Fibroblast of lung (primary cell): ENCODE measurements around the gene RGP1. TPM values are rescaled to one million over a fixed set of nuclear protein-coding genes. Genes with fewer than 3 reads are reported as not detected.

Experiments
- DNase-seq, 2 donors: peaks; one replicate each; pipeline versions ENCODE4 v3.0.0 to v3.0.0-alpha.2; 2010; ENCODE audit warnings: low read depth in 2 of 2
- H2AFZ ChIP-seq: 2 replicates; pipeline ENCODE4 v1.5.1; 2012; ENCODE audit warnings: low read length, control low read depth, inconsistent platforms
- H3K27ac ChIP-seq: 2 replicates; pipeline ENCODE4 v1.5.1; 2011; ENCODE audit warnings: low read length, control low read depth; ENCODE audit not compliant: insufficient read depth
- H3K27me3 ChIP-seq: 2 replicates; pipeline ENCODE4 v1.5.1; 2011; ENCODE audit warnings: mild to moderate bottlenecking, low read length; ENCODE audit not compliant: control insufficient read depth, insufficient read depth
- H3K36me3 ChIP-seq: 2 replicates; pipeline ENCODE4 v1.5.1; 2011; ENCODE audit warnings: low read length; ENCODE audit not compliant: control insufficient read depth, insufficient read depth
- H3K4me1 ChIP-seq: 2 replicates; pipeline ENCODE4 v1.5.1; 2011; ENCODE audit warnings: low read length; ENCODE audit not compliant: control insufficient read depth, insufficient read depth; ENCODE audit errors: extremely low read depth
- H3K4me2 ChIP-seq: 2 replicates; pipeline ENCODE4 v1.5.1; 2011; ENCODE audit warnings: low read length, control low read depth; ENCODE audit not compliant: insufficient read depth; ENCODE audit errors: extremely low read depth
- H3K4me3 ChIP-seq, 4 experiments: fragments of 200-600 bp in 1 of 4; sonication (generic) in 1 of 4; replicated peaks in 1 of 4; 2 replicates each; pipeline ENCODE4 v1.5.1; 2011 to 2016; ENCODE audit warnings: low read length in 4 of 4, low read depth in 3 of 4, mild to moderate bottlenecking in 3 of 4, control low read depth in 2 of 4, inconsistent platforms in 1 of 4, mixed read lengths in 1 of 4; ENCODE audit not compliant: insufficient read depth in 1 of 4; ENCODE audit errors: control extremely low read depth in 1 of 4
- H3K79me2 ChIP-seq: 2 replicates; pipeline ENCODE4 v1.5.1; 2012; ENCODE audit warnings: mild to moderate bottlenecking, low read length, inconsistent platforms; ENCODE audit not compliant: control insufficient read depth, insufficient read depth
- H3K9ac ChIP-seq: 2 replicates; pipeline ENCODE4 v1.5.1; 2011; ENCODE audit warnings: mild to moderate bottlenecking, low read length, control low read depth; ENCODE audit not compliant: insufficient read depth
- H3K9me3 ChIP-seq: 2 replicates; pipeline ENCODE4 v1.5.1; 2012; ENCODE audit warnings: low read depth, low read length; ENCODE audit not compliant: control insufficient read depth, insufficient read depth
- H4K20me1 ChIP-seq: 2 replicates; pipeline ENCODE4 v1.5.1; 2011; ENCODE audit warnings: low read length; ENCODE audit not compliant: control insufficient read depth, insufficient read depth; ENCODE audit errors: extremely low read depth
- CTCF ChIP-seq, 2 donors: IDR thresholded peaks in 1 of 2; conservative IDR thresholded peaks in 1 of 2; 1 replicate in 1 of 2; 2 replicates in 1 of 2; pipeline ENCODE4 v1.5.1; 2011 to 2012; ENCODE audit warnings: low read length in 2 of 2, control low read depth in 1 of 2, inconsistent platforms in 1 of 2, low read depth in 1 of 2, mild to moderate bottlenecking in 1 of 2
- EZH2 ChIP-seq: IDR thresholded peaks from 2 replicates; pipeline ENCODE4 v1.5.1; 2012; ENCODE audit warnings: low read length, control low read depth, mild to moderate bottlenecking; ENCODE audit errors: missing control alignments
- polyA plus RNA-seq, 2 donors: library from polyadenylated mRNA; depleted of rRNA in 1 of 2; stranded (reverse) in 1 of 2; unstranded in 1 of 2; fragments of >200 nt; gene quantifications; 2 replicates each; pipeline ENCODE4 v1.2.1, GENCODE V29; 2011 to 2012; ENCODE audit warnings: missing spikeins in 1 of 2
- total RNA-seq: library from RNA; depleted of rRNA; stranded (reverse); fragments of >200 nt; gene quantifications from 2 replicates; pipeline ENCODE4 v1.2.1, GENCODE V29; 2014

Gene RGP1
- total and polyA plus RNA-seq, 2 donors (not counting 1 experiment from before 2014, with no cell fraction given) = 14.9 to 17.4 TPM

GRCh38 chr9:35753466-35753865 is 4.4 kb downstream of the RGP1 start:
- no peaks in the 10 kb centered on the region for H3K9me3 ChIP-seq

GRCh38 chr9:35754264-35754663 is 5.2 kb downstream of the RGP1 start, which contains the start of gene MSMP:
TSS of gene MSMP (minus strand) at chr9:35754276. CDS start at chr9:35754129, 147 bp downstream.
- peaks cover 2% of the 10 kb centered on the region for H3K27me3 ChIP-seq
- TF ChIP-seq CTCF (conservative IDR thresholded peaks at IDR 0.05 in 1 of 2, IDR thresholded peaks at IDR 0.05 in 1 of 2; ENCODE audit: low read depth in 1 of 2, low read length in 2 of 2) (no peak), EZH2 (no peak)
- no peak within 1 kb of the TSS for H3K27ac ChIP-seq
- H3K9me3 ChIP-seq = no peaks in the 10 kb centered on the region
- peaks cover 4% of the 10 kb centered on the region for H3K79me2 ChIP-seq
- peaks cover 10% of the 10 kb centered on the region for H3K4me1 ChIP-seq
- no peak within 1 kb of the TSS for H3K9ac ChIP-seq
- H4K20me1 ChIP-seq = no peaks in the 10 kb centered on the region
- H3K36me3 ChIP-seq = peaks cover 7% of the 10 kb centered on the region
- no peak within 1 kb of the TSS for H2AFZ ChIP-seq
- H3K4me3 ChIP-seq = no peak within 1 kb of the TSS
- no peak within 1 kb of the TSS for H3K4me2 ChIP-seq
- no peak for DNase-seq

More at GRCh38 chr9:35753466-35753865, 4.4 kb downstream of the RGP1 start:
- Histone ChIP-seq H3K79me2 (peaks cover 8% of the 10 kb centered on the region), H3K9ac (no peak overlapping the region), H3K27me3 (peaks cover 2% of the 10 kb centered on the region), H3K27ac (no peak overlapping the region), H4K20me1 (no peaks in the 10 kb centered on the region), H3K4me3 (no peak overlapping the region), H2AFZ (no peak overlapping the region), H3K4me1 (peaks cover 10% of the 10 kb centered on the region), H3K4me2 (no peak overlapping the region), H3K36me3 (peaks cover 7% of the 10 kb centered on the region)
- no peak for TF ChIP-seq CTCF (conservative IDR thresholded peaks at IDR 0.05 in 1 of 2, IDR thresholded peaks at IDR 0.05 in 1 of 2; ENCODE audit: low read depth in 1 of 2, low read length in 2 of 2)
- no peak for TF ChIP-seq EZH2
- no peak for DNase-seq

- TF ChIP-seq CTCF (conservative IDR thresholded peaks at IDR 0.05 in 1 of 2, IDR thresholded peaks at IDR 0.05 in 1 of 2; ENCODE audit: low read depth in 1 of 2, low read length in 2 of 2) (no peak), EZH2 (no peak)
- H3K9ac ChIP-seq = no peak overlapping the region
- no peaks in the 10 kb centered on the region for H3K9me3 ChIP-seq
- no peaks in the 10 kb centered on the region for H4K20me1 ChIP-seq
- peaks cover 7% of the 10 kb centered on the region for H3K36me3 ChIP-seq
- no peak overlapping the region for H2AFZ ChIP-seq
- no peak overlapping the region for H3K4me3 ChIP-seq
- H3K27ac ChIP-seq = no peak overlapping the region
- H3K4me2 ChIP-seq = no peak overlapping the region
- peaks cover 2% of the 10 kb centered on the region for H3K27me3 ChIP-seq
- peaks cover 2% of the 10 kb centered on the region for H3K79me2 ChIP-seq
- H3K4me1 ChIP-seq = peaks cover 7% of the 10 kb centered on the region
- DNase-seq = no peak
Observed at GRCh38 chr9:35755071-35755470, 6.0 kb downstream of the RGP1 start.
